Measurements from ENCODE around the gene CMYA5. TPM values are rescaled to one million over a fixed set of nuclear protein-coding genes. Genes with fewer than 3 reads are reported as not detected.
"Not testable (repeated sequence)": the region's sequence is repeated elsewhere in the genome, so short reads cannot be mapped to it uniquely, and the experiment has no call there.

CMYA5 gene
- total and polyA plus RNA-seq, 2 donors: 4.3 to 25.4 TPM

DNA sequence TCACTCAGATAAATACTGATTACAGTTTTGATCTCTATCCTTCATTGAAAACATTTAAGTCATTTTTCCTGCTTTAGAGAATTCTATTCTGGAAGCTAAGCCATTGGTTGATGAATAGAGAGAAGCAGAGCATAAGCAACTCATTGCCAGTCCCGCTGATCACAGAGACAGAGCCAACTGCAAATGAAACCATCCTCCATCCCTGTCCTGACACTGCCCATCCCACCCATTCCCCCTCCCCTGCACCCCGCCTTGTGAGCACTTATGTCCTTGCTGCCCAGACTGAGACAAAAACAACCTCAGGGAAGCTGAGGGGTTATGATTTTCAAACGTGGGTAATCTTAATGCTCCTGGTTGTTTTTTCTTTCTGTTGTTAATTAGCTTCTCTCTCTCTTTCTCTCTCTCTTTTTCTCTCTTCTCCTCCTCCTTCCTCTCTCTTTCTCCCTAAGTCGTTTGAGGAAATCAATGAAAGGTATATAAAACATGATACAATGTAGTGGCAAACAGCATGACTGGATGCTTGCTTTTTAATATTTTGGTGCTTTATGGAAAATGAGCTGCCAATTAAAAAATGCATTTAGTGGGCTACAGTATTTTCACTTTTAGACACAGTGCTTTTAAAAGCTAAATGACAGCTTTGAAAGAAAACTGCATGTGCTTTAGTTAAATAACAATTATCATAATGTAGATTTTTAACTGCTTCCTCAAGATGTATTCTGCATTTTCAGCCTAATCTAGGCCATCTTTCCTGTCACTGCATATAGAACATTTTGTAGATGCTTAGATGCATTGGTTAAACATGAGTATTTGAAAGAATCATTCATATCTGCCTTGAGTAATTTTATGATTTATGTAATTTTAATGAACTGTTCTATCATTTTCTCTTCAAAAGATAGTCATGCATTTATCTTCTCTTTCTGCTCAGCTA is 57.3 kb downstream of the CMYA5 start:
- 50% methylated on average over 4 of the region's 4 CpGs for WGBS
- Histone ChIP-seq H3K27ac (ENCODE audit: low read depth) (no peak overlapping the region), H3K4me3 (ENCODE audit: low read depth, low read length) (no peak overlapping the region), H3K36me3 (ENCODE audit: insufficient read depth) (peaks cover 2% of the 10 kb centered on the region), H3K4me1 (ENCODE audit: insufficient read depth) (no peaks in the 10 kb centered on the region)
- DNase-seq (ENCODE audit: extremely low spot score): no peak

DNA sequence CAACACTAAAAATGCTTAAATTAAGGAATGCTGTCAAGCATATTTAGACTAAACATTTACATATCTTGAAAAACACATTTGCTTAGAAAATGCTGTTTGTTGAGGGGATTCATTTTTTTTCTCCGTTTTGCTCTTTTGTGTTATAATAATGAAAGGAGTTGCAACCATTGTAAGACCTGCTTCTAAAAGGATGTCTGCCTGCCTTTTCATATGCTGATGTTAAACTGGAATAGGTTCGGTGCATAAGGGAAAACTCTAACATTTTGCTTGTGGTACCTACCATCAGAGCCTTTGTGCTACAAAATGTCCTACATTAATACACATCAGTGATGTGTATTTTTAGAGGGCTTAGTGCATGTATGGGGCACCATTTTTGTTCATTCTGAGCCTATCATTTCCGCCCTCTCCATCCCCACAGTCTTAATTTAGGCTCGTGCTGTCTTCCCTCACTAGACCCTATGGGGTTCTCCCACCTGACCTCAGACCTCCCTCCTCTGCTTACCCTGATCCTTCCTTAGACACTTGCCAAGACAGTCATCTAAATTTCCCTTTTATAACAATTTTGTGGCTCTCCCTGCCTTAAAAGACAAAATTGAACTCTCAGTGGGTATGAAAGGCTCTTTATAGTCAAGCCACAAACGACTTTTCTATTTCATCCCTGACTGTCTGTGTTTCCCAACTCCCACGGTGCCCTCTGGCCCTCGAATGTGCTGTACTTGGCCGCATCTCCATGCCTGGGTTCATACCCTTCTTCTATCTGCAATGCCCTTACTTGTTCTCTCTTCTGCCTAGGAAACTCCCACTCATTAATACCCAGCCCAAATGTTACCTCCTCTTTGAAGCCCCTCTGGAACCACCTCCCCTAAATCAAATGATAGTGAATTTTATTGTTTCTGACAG is 61.2 kb downstream of the CMYA5 start:
- Histone ChIP-seq H3K27ac (ENCODE audit: low read depth) (no peak overlapping the region), H3K4me3 (ENCODE audit: low read depth, low read length) (no peak overlapping the region), H3K4me1 (ENCODE audit: insufficient read depth) (no peaks in the 10 kb centered on the region), H3K36me3 (ENCODE audit: insufficient read depth) (peaks cover 2% of the 10 kb centered on the region)
- DNase-seq (ENCODE audit: extremely low spot score): no peak
- 81% methylated on average over 8 of the region's 8 CpGs for WGBS

DNA sequence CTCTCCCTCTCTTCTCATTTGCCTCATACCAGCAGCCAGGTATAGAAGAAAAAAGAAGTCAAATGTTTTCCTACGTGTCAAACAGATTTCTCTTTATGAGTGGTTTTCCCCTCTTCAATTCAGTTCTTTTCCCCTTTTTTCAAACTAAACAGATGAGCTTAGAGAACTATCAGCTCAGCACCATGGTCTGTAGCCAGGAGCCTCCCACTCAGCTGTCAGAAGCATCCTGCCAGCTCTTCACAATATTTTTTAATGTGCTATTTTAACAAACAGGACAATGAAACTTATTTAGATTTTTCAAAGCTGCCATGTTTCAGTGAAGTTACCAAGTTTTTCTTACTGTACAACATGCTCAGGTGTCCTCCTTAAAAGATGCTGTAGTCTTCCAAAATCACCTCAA is 63.5 kb downstream of the CMYA5 start:
- Histone ChIP-seq H3K4me3 (ENCODE audit: low read depth, low read length) (no peak overlapping the region), H3K27ac (ENCODE audit: low read depth) (no peak overlapping the region), H3K36me3 (ENCODE audit: insufficient read depth) (peaks cover 2% of the 10 kb centered on the region), H3K4me1 (ENCODE audit: insufficient read depth) (no peaks in the 10 kb centered on the region)
- DNase-seq (ENCODE audit: extremely low spot score): no peak
- 76% methylated on average over 1 of the region's 1 CpG for WGBS

GRCh38 chr5:79753877-79754645 is 64.4 kb downstream of the CMYA5 start:
- Histone ChIP-seq H3K36me3 (ENCODE audit: insufficient read depth) (peaks cover 2% of the 10 kb centered on the region), H3K27ac (ENCODE audit: low read depth) (no peak overlapping the region), H3K4me3 (ENCODE audit: low read depth, low read length) (no peak overlapping the region), H3K4me1 (ENCODE audit: insufficient read depth) (no peaks in the 10 kb centered on the region)
- WGBS: 91% methylated on average over 8 of the region's 8 CpGs
- no peak for DNase-seq (ENCODE audit: extremely low spot score)

DNA sequence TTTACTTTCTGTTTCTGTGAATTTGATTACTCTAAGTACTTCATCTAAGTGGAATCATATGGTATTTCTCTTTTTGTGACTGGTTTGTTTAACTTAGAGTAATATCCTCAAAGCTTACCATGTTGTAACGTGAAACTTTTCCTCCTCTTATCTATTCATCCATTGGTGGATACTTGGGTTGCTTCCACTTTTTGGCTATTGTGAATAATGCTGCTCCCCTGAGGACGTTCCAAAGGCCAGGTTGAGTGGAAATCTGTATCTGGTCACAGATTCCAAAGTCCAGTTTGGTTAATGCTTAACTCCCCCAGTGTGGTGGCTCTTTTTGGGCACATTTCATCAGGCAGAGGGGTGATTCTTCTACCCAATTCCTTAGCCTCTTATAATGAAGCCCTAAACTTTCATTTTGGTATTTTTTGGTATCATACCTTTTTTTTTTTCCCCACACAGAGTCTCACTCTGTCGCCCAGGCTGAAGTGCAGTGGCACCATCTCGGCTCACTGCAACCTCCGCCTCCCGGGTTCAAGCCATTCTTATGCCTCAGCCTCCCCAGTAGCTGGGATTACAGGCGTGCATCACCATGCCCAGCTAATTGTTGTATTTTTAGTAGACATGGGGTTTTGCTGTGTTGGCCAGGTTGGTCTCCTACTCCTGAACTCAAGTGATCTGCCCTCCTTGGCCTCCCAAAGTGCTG is 65.4 kb downstream of the CMYA5 start:
- Histone ChIP-seq H3K4me3 (ENCODE audit: low read depth, low read length) (no peak overlapping the region), H3K27ac (ENCODE audit: low read depth) (no peak overlapping the region), H3K4me1 (ENCODE audit: insufficient read depth) (no peaks in the 10 kb centered on the region), H3K36me3 (ENCODE audit: insufficient read depth) (peaks cover 2% of the 10 kb centered on the region)
- WGBS: 89% methylated on average over 7 of the region's 7 CpGs
- DNase-seq (ENCODE audit: extremely low spot score): no peak

DNA sequence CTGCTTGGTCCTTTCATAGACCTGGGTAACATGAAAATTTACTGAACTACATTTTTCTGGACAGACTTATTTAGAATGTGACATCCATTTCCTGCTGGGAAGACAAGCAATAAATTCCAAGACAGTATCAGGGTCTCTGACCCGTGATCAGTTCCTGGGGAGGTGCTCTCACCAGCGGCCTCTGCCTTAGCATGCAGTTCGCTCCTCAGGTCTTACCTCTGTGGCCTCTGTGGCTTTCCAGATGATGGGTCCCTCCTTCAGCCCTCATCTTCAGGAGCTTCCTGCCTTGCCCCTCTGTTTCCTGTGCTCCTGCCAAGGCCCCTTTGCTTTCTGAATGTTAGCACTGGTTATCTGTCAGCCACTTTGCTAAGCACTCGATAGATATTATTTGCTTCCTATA is 66.4 kb downstream of the CMYA5 start:
- peaks cover 2% of the 10 kb centered on the region for H3K36me3 ChIP-seq (ENCODE audit: insufficient read depth)
- H3K27ac ChIP-seq (ENCODE audit: low read depth): no peak overlapping the region
- H3K4me3 ChIP-seq (ENCODE audit: low read depth, low read length): no peak overlapping the region
- H3K4me1 ChIP-seq (ENCODE audit: insufficient read depth): no peaks in the 10 kb centered on the region
- no peak for DNase-seq (ENCODE audit: extremely low spot score)
- 72% methylated on average over 4 of the region's 4 CpGs for WGBS

- Histone ChIP-seq H3K4me3 (ENCODE audit: low read depth, low read length) (no peak overlapping the region), H3K36me3 (ENCODE audit: insufficient read depth) (peaks cover 3% of the 10 kb centered on the region), H3K4me1 (ENCODE audit: insufficient read depth) (no peaks in the 10 kb centered on the region), H3K27ac (ENCODE audit: low read depth) (no peak overlapping the region)
- DNase-seq (ENCODE audit: extremely low spot score): no peak
- 86% methylated on average over 2 of the region's 2 CpGs for WGBS
Measured at GRCh38 chr5:79759436-79759835, 69.8 kb downstream of the CMYA5 start.

DNA sequence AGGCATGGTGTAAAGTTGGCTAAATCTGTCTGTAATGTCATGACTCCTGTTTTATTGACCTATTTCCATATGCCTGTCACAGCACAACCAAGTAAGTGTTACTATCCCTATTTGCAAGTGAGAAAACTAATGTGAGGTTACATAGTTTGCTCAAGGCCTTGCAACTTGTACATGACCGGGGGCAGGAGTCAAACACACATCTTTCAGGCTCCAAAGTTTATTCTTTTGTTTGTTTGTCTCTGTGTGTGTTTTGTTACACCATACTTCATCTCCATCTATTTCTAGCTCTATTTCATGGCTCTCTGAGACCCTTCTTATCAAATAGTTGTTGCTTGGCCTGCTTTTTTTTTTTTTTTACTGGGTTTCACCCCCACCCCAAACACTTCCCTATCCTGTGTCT is 70.2 kb downstream of the CMYA5 start:
- no peaks in the 10 kb centered on the region for H3K4me1 ChIP-seq (ENCODE audit: insufficient read depth)
- 96% methylated on average over 1 of the region's 1 CpG for WGBS
- peaks cover 3% of the 10 kb centered on the region for H3K36me3 ChIP-seq (ENCODE audit: insufficient read depth)
- no peak for DNase-seq (ENCODE audit: extremely low spot score)
- H3K27ac ChIP-seq (ENCODE audit: low read depth): no peak overlapping the region
- H3K4me3 ChIP-seq (ENCODE audit: low read depth, low read length): no peak overlapping the region

DNA sequence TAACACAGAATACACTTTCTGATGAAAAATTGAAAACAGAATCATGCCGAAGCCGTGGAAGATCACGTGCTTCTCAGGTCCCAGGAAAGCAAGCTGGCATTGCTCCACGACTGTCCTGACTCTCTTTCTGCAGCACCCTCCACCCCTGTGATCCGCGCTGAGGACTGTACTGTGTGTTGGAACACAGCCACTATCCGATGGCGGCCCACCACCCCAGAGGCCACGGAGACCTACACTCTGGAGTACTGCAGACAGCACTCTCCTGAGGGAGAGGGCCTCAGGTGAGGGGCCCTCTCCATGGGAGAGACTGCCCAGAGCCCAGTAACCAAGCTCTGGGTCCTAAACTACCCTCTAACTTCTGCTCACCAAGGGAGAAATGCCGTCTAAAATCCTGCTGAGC is 73.3 kb downstream of the CMYA5 start:
- WGBS: 85% methylated on average over 10 of the region's 10 CpGs

DNA sequence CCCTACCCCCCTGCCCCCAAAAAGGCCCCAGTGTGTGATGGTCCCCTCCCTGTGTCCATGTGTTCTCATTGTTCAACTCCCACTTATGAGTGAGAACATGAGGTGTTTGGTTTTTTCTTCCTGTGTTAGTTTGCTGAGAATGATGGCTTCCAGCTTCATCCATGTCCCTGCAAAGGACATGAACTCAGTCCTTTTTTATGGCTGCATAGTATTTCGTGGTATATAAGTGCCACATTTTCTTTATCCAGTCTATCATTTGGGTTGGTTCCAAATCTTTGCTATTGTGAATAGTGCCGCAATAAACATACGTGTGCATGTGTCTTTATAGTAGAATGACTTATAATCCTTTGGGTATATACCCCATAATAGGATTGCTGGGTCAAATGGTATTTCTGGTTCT is 74.5 kb downstream of the CMYA5 start:
- H3K4me3 ChIP-seq (ENCODE audit: low read depth, low read length); H3K27ac ChIP-seq (ENCODE audit: low read depth); H3K36me3 ChIP-seq (ENCODE audit: insufficient read depth); H3K4me1 ChIP-seq (ENCODE audit: insufficient read depth); DNase-seq (ENCODE audit: extremely low spot score): not testable (repeated sequence)
- WGBS: 99% methylated on average over 3 of the region's 3 CpGs

More for the DNA sequence above, 73.3 kb downstream of the CMYA5 start:
- Histone ChIP-seq H3K4me3 (ENCODE audit: low read depth, low read length) (no peak overlapping the region), H3K4me1 (ENCODE audit: insufficient read depth) (no peaks in the 10 kb centered on the region), H3K27ac (ENCODE audit: low read depth) (no peak overlapping the region), H3K36me3 (ENCODE audit: insufficient read depth) (peaks cover 3% of the 10 kb centered on the region)
- no peak for DNase-seq (ENCODE audit: extremely low spot score)

GRCh38 chr5:79771387-79771786 is 81.8 kb downstream of the CMYA5 start:
- H3K27ac ChIP-seq (ENCODE audit: low read depth): no peak overlapping the region
- H3K4me1 ChIP-seq (ENCODE audit: insufficient read depth): no peaks in the 10 kb centered on the region
- DNase-seq (ENCODE audit: extremely low spot score): no peak
- H3K36me3 ChIP-seq (ENCODE audit: insufficient read depth): peaks cover 6% of the 10 kb centered on the region
- WGBS: 73% methylated on average over 2 of the region's 2 CpGs
- no peak overlapping the region for H3K4me3 ChIP-seq (ENCODE audit: low read depth, low read length)

GRCh38 chr5:79772651-79773050 is 83.0 kb downstream of the CMYA5 start:
- no peak for DNase-seq (ENCODE audit: extremely low spot score)
- peaks cover 6% of the 10 kb centered on the region for H3K36me3 ChIP-seq (ENCODE audit: insufficient read depth)
- 79% methylated on average over 5 of the region's 5 CpGs for WGBS
- H3K4me3 ChIP-seq (ENCODE audit: low read depth, low read length): no peak overlapping the region
- H3K27ac ChIP-seq (ENCODE audit: low read depth): no peak overlapping the region
- no peaks in the 10 kb centered on the region for H3K4me1 ChIP-seq (ENCODE audit: insufficient read depth)

DNA sequence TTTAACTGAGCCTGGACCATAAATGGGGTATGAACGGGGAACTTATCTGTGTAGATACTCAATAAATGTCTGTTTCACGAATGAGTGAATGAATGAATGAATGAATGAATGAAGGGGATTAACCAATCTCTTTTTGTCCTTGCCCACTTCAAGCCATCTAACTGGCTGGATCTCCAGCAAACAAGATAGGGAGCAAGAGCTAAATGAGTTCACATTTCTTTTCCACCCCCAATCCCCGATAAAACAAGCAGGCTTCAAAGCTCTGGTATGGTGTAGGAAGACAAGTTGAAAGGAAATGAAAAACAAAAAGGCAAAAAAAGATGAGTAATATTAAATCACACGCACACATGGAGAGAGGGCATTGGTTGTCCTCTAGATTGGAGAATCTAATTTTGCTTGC is 84.0 kb downstream of the CMYA5 start:
- no peaks in the 10 kb centered on the region for H3K4me1 ChIP-seq (ENCODE audit: insufficient read depth)
- DNase-seq (ENCODE audit: extremely low spot score): no peak
- H3K4me3 ChIP-seq (ENCODE audit: low read depth, low read length): no peak overlapping the region
- no peak overlapping the region for H3K27ac ChIP-seq (ENCODE audit: low read depth)
- WGBS: 86% methylated on average over 4 of the region's 4 CpGs
- H3K36me3 ChIP-seq (ENCODE audit: insufficient read depth): peaks cover 6% of the 10 kb centered on the region

All from urinary bladder (tissue), 4 donors.